Measurements from ENCODE around the gene OGN.

DNA sequence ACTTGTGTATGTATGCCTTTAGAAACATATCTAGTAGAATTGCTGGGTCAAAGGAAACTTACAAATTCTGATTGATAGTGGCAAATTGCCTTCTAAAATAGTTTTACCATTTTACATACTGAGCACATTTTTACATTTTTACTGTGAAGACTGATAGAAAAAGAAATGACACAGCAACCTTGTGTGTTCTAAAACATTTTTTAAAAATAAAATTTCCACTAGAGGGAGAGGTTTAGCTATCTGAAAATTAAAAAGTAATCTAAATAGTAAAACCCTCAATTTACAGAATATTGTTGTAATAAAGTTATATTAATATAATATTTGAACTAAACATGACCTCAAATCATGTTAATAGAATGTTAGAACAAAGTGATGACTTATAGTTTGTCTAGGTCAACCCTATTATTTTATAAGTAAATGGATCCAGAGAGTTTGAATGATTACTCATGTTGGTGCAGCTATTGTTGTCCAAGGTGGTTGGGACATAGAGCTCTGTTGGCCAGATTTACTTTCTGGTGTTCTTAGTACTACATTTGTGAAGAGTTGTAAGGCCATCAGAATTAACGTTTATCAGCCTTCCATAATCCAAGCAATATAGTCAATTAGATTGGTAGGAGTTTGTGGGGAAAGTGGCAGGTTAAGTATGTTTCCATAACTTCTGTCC, 61.4 kb downstream of the OGN start:
- TF ChIP-seq, protein P1, sequence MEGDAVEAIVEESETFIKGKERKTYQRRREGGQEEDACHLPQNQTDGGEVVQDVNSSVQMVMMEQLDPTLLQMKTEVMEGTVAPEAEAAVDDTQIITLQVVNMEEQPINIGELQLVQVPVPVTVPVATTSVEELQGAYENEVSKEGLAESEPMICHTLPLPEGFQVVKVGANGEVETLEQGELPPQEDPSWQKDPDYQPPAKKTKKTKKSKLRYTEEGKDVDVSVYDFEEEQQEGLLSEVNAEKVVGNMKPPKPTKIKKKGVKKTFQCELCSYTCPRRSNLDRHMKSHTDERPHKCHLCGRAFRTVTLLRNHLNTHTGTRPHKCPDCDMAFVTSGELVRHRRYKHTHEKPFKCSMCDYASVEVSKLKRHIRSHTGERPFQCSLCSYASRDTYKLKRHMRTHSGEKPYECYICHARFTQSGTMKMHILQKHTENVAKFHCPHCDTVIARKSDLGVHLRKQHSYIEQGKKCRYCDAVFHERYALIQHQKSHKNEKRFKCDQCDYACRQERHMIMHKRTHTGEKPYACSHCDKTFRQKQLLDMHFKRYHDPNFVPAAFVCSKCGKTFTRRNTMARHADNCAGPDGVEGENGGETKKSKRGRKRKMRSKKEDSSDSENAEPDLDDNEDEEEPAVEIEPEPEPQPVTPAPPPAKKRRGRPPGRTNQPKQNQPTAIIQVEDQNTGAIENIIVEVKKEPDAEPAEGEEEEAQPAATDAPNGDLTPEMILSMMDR (IDR thresholded peaks at IDR 0.05), result no peak
- no peak for TF ChIP-seq EZH2 (IDR thresholded peaks at IDR 0.05; ENCODE audit: borderline replicate concordance, insufficient read depth, low read depth, low read length, poor library complexity, severe bottlenecking)
